Spleen (tissue), 11 donors: ENCODE results near the gene NLRP2B. TPM values are rescaled to one million over a fixed set of nuclear protein-coding genes. Genes with fewer than 3 reads are reported as not detected.
"Not testable (repeated sequence)": the region's sequence is repeated elsewhere in the genome, so short reads cannot be mapped to it uniquely, and the experiment has no call there.

ENCODE experiments used
- DNase-seq: peaks from one replicate; pipeline ENCODE4 v3.0.0-alpha.2; 2020
- H3K27ac ChIP-seq, 8 donors: fragments of 200-600 bp; sonication (generic) in 7 of 8; 1 replicate in 4 of 8; 2 replicates in 4 of 8; pipeline versions ENCODE4 v1.5.0 to v1.8.0; 2016 to 2021; ENCODE audit warnings: inconsistent platforms in 4 of 8, mild to moderate bottlenecking in 4 of 8, moderate library complexity in 1 of 8
- H3K27me3 ChIP-seq, 7 donors: fragments of 200-600 bp; sonication (generic) in 6 of 7; replicated peaks in 1 of 7; 1 replicate in 4 of 7; 2 replicates in 3 of 7; pipeline versions ENCODE4 v1.5.0 to v1.8.0; 2016 to 2021; ENCODE audit warnings: inconsistent platforms in 3 of 7, mild to moderate bottlenecking in 1 of 7
- H3K36me3 ChIP-seq, 6 donors: fragments of 200-600 bp; sonication (generic) in 5 of 6; 1 replicate in 4 of 6; 2 replicates in 2 of 6; pipeline versions ENCODE4 v1.5.0 to v1.8.0; 2016 to 2021; ENCODE audit warnings: inconsistent platforms in 2 of 6
- H3K4me1 ChIP-seq, 6 donors: fragments of 200-600 bp; sonication (generic) in 5 of 6; 1 replicate in 3 of 6; 2 replicates in 3 of 6; pipeline versions ENCODE4 v1.5.0 to v1.8.0; 2016 to 2021; ENCODE audit warnings: inconsistent platforms in 3 of 6
- H3K4me3 ChIP-seq, 8 donors: fragments of 200-600 bp; sonication (generic) in 7 of 8; 1 replicate in 4 of 8; 2 replicates in 4 of 8; pipeline versions ENCODE4 v1.5.0 to v1.8.0; 2016 to 2021; ENCODE audit warnings: inconsistent platforms in 4 of 8, mild to moderate bottlenecking in 4 of 8, moderate library complexity in 2 of 8
- H3K9me3 ChIP-seq, 8 donors: fragments of 200-600 bp; sonication (generic) in 7 of 8; 1 replicate in 4 of 8; 2 replicates in 4 of 8; pipeline versions ENCODE4 v1.5.0 to v1.8.0; 2016 to 2021; ENCODE audit warnings: inconsistent platforms in 4 of 8
- CTCF ChIP-seq, 11 experiments: fragments of 200-600 bp in 7 of 11; fragments of 450-650 bp in 4 of 11; sonication (generic) in 4 of 11; IDR thresholded peaks in 8 of 11; conservative IDR thresholded peaks in 3 of 11; 1 replicate in 7 of 11; 2 replicates in 4 of 11; pipeline versions ENCODE4 v1.4.0 to v1.8.0; 2016 to 2021; ENCODE audit warnings: antibody characterized with exemption in 11 of 11, inconsistent platforms in 4 of 11, mild to moderate bottlenecking in 1 of 11
- POLR2A ChIP-seq, 3 donors: fragments of 450-650 bp; IDR thresholded peaks; one replicate each; pipeline ENCODE4 v1.5.1; 2017; ENCODE audit warnings: antibody characterized with exemption in 3 of 3, mild to moderate bottlenecking in 1 of 3
- POLR2AphosphoS5 ChIP-seq, 3 donors: sonication (generic); formaldehyde crosslinking; IDR thresholded peaks; one replicate each; pipeline ENCODE4 v1.5.1; 2017; ENCODE audit warnings: antibody characterized with exemption in 3 of 3
- WGBS, 5 donors: extraction: QIAGEN DNeasy Blood & Tissue Kit in 3 of 5; methylation state at CpG; one replicate each; pipeline versions ENCODE4 v1.1.5 to v1.1.7; 2013 to 2018; 5-methylcytosine and 5-hydroxymethylcytosine counted together
- intact Hi-C: fragments of 100-400 bp; cut with DNase I; formaldehyde crosslinking; loops from one replicate; pipeline ENCODE4 v1.15.0; 2023; ENCODE audit warnings: low total_unique reads
- polyA plus RNA-seq, 3 donors: library from polyadenylated mRNA; stranded (reverse); fragments of 200-250 nt; gene quantifications; one replicate each; pipeline ENCODE4 v1.2.1, GENCODE V29; 2013
- total RNA-seq, 7 donors: library from RNA; depleted of rRNA in 3 of 7; stranded (reverse); fragments of >200 nt in 3 of 7; fragmentation: NEBNext Ultra II Directional in 4 of 7; extraction: Animal tissue kit (Norgen Biotek cat#: 25700) in 4 of 7; gene quantifications; one replicate each; pipeline versions ENCODE4 v1.1.0 to v1.2.1, GENCODE V29; 2016 to 2021
- donor health status: healthy with polysubstance abuse.
- donor health status: DM: no; HTN: no; CAD: no; lungs with moderate emphysema.
- donor health status: DM: no; HTN: no; CAD: no.
- donor health status: Bipolar disorder and iron deficiency.
- donor health status: healthy.
- donor health status: DM: no; HTN: no; CAD: no.
- donor health status: DM: yes; HTN: yes; CAD: no.

Gene NLRP2B
- total and polyA plus RNA-seq, 10 donors, result 0.03 to 0.18 (median 0.12) TPM; not detected in 6

- TF ChIP-seq POLR2AphosphoS5 (IDR thresholded peaks at IDR 0.05) (no peak), CTCF (IDR thresholded peaks at IDR 0.05 in 8 of 11, conservative IDR thresholded peaks at IDR 0.05 in 3 of 11) (no peak), POLR2A (IDR thresholded peaks at IDR 0.05) (no peak)
- H3K4me1 ChIP-seq, result no peaks in the 10 kb centered on the region
- H3K27me3 ChIP-seq, result peaks cover 0 to 4% (median 0%) of the 10 kb centered on the region in 7 donors
- intact Hi-C loops, result no loop called here
- H3K36me3 ChIP-seq, result no peaks in the 10 kb centered on the region
- H3K27ac ChIP-seq, result no peak overlapping the region
- no peak for DNase-seq
- no peak overlapping the region for H3K4me3 ChIP-seq
- H3K9me3 ChIP-seq, result no peaks in the 10 kb centered on the region
Measured at GRCh38 chrX:57647020-57647419, 33.0 kb downstream of the NLRP2B start.

- TF ChIP-seq POLR2A (IDR thresholded peaks at IDR 0.05) (no peak), POLR2AphosphoS5 (IDR thresholded peaks at IDR 0.05) (no peak), CTCF (IDR thresholded peaks at IDR 0.05 in 8 of 11, conservative IDR thresholded peaks at IDR 0.05 in 3 of 11) (no peak)
Measured at GRCh38 chrX:57643698-57644097, 36.4 kb downstream of the NLRP2B start.

GRCh38 chrX:57641338-57641737 is 38.7 kb downstream of the NLRP2B start:
- H3K27me3 ChIP-seq, result no peaks in the 10 kb centered on the region
- no peak overlapping the region for H3K27ac ChIP-seq
- TF ChIP-seq POLR2A (IDR thresholded peaks at IDR 0.05) (no peak), CTCF (IDR thresholded peaks at IDR 0.05 in 8 of 11, conservative IDR thresholded peaks at IDR 0.05 in 3 of 11) (no peak), POLR2AphosphoS5 (IDR thresholded peaks at IDR 0.05) (no peak)
- H3K4me1 ChIP-seq, result no peaks in the 10 kb centered on the region
- WGBS, 5 donors, result 41 to 81% (median 64%) methylated on average over 2 of the region's 2 CpGs
- H3K36me3 ChIP-seq, result no peaks in the 10 kb centered on the region
- peaks cover 0 to 40% (median 29%) of the 10 kb centered on the region in 8 donors for H3K9me3 ChIP-seq
- intact Hi-C loops, result no loop called here
- no peak overlapping the region for H3K4me3 ChIP-seq
- no peak for DNase-seq

More at GRCh38 chrX:57643698-57644097, 36.4 kb downstream of the NLRP2B start:
- peaks cover 0 to 16% (median 7%) of the 10 kb centered on the region in 8 donors for H3K9me3 ChIP-seq
- no peaks in the 10 kb centered on the region for H3K36me3 ChIP-seq
- intact Hi-C loops, result no loop called here
- no peaks in the 10 kb centered on the region for H3K4me1 ChIP-seq
- no peaks in the 10 kb centered on the region for H3K27me3 ChIP-seq
- no peak overlapping the region for H3K27ac ChIP-seq
- H3K4me3 ChIP-seq, result no peak overlapping the region
- no peak for DNase-seq
- WGBS, 5 donors, result 66 to 100% (median 80%) methylated on average over 1 of the region's 1 CpG

- no peaks in the 10 kb centered on the region for H3K36me3 ChIP-seq
- H3K9me3 ChIP-seq, result peaks cover 0 to 45% (median 35%) of the 10 kb centered on the region in 8 donors
- intact Hi-C loops, result no loop called here
- DNase-seq, result no peak
- WGBS, 5 donors, result 88 to 97% (median 93%) methylated on average over 4 of the region's 4 CpGs
- no peaks in the 10 kb centered on the region for H3K4me1 ChIP-seq
- H3K4me3 ChIP-seq, result no peak overlapping the region
- TF ChIP-seq POLR2AphosphoS5 (IDR thresholded peaks at IDR 0.05) (no peak), POLR2A (IDR thresholded peaks at IDR 0.05) (no peak), CTCF (IDR thresholded peaks at IDR 0.05 in 8 of 11, conservative IDR thresholded peaks at IDR 0.05 in 3 of 11) (no peak)
- H3K27ac ChIP-seq, result no peak overlapping the region
- no peaks in the 10 kb centered on the region for H3K27me3 ChIP-seq
Measured at GRCh38 chrX:57640674-57641016, 39.4 kb downstream of the NLRP2B start.

- H3K4me1 ChIP-seq, DNase-seq, H3K27me3 ChIP-seq, H3K36me3 ChIP-seq, H3K4me3 ChIP-seq, intact Hi-C loops, H3K27ac ChIP-seq: not testable (repeated sequence)
- 96 to 97% (median 96%) methylated on average over 16 to 20 of the region's 20 CpGs for WGBS, 5 donors
- H3K9me3 ChIP-seq, result peaks cover 0 to 69% (median 53%) of the 10 kb centered on the region in 8 donors
Measured at GRCh38 chrX:57629438-57629837, 50.6 kb downstream of the NLRP2B start.
